ENCODE measurements around the gene TOM1. TPM values are rescaled to one million over a fixed set of nuclear protein-coding genes. Genes with fewer than 3 reads are reported as not detected.

TOM1 gene
- total and polyA plus RNA-seq, 9 donors, result 16.9 to 48.9 (median 39.1) TPM

DNA sequence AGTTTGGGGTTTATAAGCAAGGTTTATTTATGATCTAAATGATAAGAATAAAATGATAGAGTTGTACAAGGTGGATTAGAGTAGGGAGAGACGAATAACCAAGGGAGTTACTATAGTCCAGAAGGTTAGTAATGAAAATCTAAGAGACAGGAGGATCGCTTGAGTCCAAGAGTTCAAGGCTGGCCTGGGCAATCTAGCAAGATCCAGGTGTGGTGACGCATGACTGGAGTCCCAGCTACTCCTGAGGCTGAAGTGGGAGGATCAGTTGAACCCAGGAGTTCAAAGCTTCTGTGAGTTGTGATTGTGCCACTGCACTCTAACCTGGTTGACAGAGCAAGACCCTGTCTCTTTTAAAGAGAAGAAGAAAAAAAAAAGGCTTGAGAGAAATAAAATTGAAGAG, 30.1 kb upstream of the TOM1 start:
- TF ChIP-seq POLR2A (IDR thresholded peaks at IDR 0.05) (no peak), EP300 (IDR thresholded peaks at IDR 0.05) (no peak)
- TF ChIP-seq, protein P1, sequence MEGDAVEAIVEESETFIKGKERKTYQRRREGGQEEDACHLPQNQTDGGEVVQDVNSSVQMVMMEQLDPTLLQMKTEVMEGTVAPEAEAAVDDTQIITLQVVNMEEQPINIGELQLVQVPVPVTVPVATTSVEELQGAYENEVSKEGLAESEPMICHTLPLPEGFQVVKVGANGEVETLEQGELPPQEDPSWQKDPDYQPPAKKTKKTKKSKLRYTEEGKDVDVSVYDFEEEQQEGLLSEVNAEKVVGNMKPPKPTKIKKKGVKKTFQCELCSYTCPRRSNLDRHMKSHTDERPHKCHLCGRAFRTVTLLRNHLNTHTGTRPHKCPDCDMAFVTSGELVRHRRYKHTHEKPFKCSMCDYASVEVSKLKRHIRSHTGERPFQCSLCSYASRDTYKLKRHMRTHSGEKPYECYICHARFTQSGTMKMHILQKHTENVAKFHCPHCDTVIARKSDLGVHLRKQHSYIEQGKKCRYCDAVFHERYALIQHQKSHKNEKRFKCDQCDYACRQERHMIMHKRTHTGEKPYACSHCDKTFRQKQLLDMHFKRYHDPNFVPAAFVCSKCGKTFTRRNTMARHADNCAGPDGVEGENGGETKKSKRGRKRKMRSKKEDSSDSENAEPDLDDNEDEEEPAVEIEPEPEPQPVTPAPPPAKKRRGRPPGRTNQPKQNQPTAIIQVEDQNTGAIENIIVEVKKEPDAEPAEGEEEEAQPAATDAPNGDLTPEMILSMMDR (IDR thresholded peaks at IDR 0.05), result no peak
- intact Hi-C loops (cut with DNase I), result no loop called here
- Histone ChIP-seq H3K4me3 (no peak overlapping the region), H3K4me1 (ENCODE audit: insufficient read depth) (no peaks in the 10 kb centered on the region), H3K9me3 (no peaks in the 10 kb centered on the region), H3K27me3 (no peaks in the 10 kb centered on the region), H3K27ac (no peak overlapping the region), H3K36me3 (no peaks in the 10 kb centered on the region)
- DNase-seq, result no peak
- WGBS, 3 donors, result 89 to 98% (median 97%) methylated on average over 3 of the region's 3 CpGs

DNA sequence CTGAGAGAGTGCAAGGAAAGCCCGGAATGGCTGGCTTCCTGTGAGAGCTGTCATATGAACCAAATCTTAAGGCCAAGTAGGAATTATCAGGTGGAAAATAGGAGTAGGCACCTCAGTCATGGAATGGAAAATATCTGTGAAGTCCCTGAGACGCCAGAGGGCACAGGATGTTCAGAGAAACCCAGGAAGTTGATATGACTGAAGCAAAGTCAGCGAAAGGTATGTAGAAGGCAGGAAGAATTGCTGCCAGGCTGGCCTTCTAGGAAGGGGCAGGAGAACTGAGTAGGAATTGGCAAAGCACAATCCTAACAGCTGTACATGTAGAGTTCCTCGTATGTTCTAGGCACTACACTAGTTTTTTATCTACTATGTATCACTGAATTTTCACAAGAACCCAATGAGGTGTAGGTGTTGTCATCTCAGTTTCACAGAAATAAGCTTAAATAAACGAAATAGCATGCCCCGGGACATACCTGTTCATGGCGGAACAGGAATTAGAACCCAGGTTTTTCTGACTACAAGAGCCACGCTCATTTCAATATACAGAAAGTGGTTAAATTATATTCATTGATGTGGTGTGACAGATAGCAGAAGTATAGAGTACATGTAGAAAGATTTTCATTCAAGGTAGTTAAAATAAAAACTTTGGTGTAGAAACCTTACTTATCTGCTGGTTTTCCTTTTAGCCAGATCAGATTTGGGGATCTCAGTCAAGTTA, 25.4 kb upstream of the TOM1 start:
- no peak overlapping the region for H3K27ac ChIP-seq
- no peaks in the 10 kb centered on the region for H3K9me3 ChIP-seq
- 93 to 94% (median 94%) methylated on average over 8 of the region's 8 CpGs for WGBS, 3 donors
- no peak for TF ChIP-seq POLR2A (IDR thresholded peaks at IDR 0.05)
- TF ChIP-seq, protein P1 (IDR thresholded peaks at IDR 0.05), result no peak
- TF ChIP-seq EP300 (IDR thresholded peaks at IDR 0.05), result no peak
- no peaks in the 10 kb centered on the region for H3K27me3 ChIP-seq
- H3K4me3 ChIP-seq, result no peak overlapping the region
- no peak for DNase-seq
- H3K36me3 ChIP-seq, result no peaks in the 10 kb centered on the region
- intact Hi-C loops (cut with DNase I), result no loop called here
- H3K4me1 ChIP-seq (ENCODE audit: insufficient read depth), result no peaks in the 10 kb centered on the region

GRCh38 chr22:35275580-35275979, 24.1 kb upstream of the TOM1 start:
- no peaks in the 10 kb centered on the region for H3K36me3 ChIP-seq
- DNase-seq, result no peak
- TF ChIP-seq POLR2A (IDR thresholded peaks at IDR 0.05), result no peak
- TF ChIP-seq, protein P1 (IDR thresholded peaks at IDR 0.05), result no peak
- TF ChIP-seq EP300 (IDR thresholded peaks at IDR 0.05), result no peak

GRCh38 chr22:35276019-35276418, 23.7 kb upstream of the TOM1 start:
- no peaks in the 10 kb centered on the region for H3K27me3 ChIP-seq
- DNase-seq, result no peak
- no peak overlapping the region for H3K27ac ChIP-seq
- no peaks in the 10 kb centered on the region for H3K36me3 ChIP-seq
- 67 to 73% (median 69%) methylated on average over 4 of the region's 4 CpGs for WGBS, 3 donors
- no peaks in the 10 kb centered on the region for H3K4me1 ChIP-seq (ENCODE audit: insufficient read depth)
- H3K4me3 ChIP-seq, result no peak overlapping the region
- H3K9me3 ChIP-seq, result no peaks in the 10 kb centered on the region
- intact Hi-C loops (cut with DNase I), result no loop called here
- TF ChIP-seq EP300 (IDR thresholded peaks at IDR 0.05), result no peak
- no peak for TF ChIP-seq POLR2A (IDR thresholded peaks at IDR 0.05)
- TF ChIP-seq, protein P1 (IDR thresholded peaks at IDR 0.05), result no peak

More at GRCh38 chr22:35275580-35275979, 24.1 kb upstream of the TOM1 start:
- H3K9me3 ChIP-seq, result no peaks in the 10 kb centered on the region
- WGBS, 3 donors, result 83 to 96% (median 89%) methylated on average over 1 of the region's 1 CpG
- H3K4me1 ChIP-seq (ENCODE audit: insufficient read depth), result no peaks in the 10 kb centered on the region
- intact Hi-C loops (cut with DNase I), result no loop called here
- H3K27me3 ChIP-seq, result no peaks in the 10 kb centered on the region
- no peak overlapping the region for H3K27ac ChIP-seq
- H3K4me3 ChIP-seq, result no peak overlapping the region

Data from ovary (tissue), 9 donors.